ENCODE results near the gene AP3S2. TPM values are rescaled to one million over a fixed set of nuclear protein-coding genes. Genes with fewer than 3 reads are reported as not detected.

AP3S2 gene
- total and polyA plus RNA-seq, 2 of the 8 experiments (the other 6 are each of a cell fraction or from before 2014, with no cell fraction given): 19.2 to 45.4 TPM

GRCh38 chr15:89807689-89808088, 86.1 kb downstream of the AP3S2 start:
- Histone ChIP-seq H3K18ac (ENCODE audit: extremely low read depth, low read length) (no peak overlapping the region), H3K9ac (replicated peaks in 1 of 4; ENCODE audit: extremely low read depth in 1 of 4, low read depth in 3 of 4, low read length in 3 of 4) (no peak overlapping the region), H3K27me3 (replicated peaks in 1 of 4; ENCODE audit: control insufficient read depth in 3 of 4, extremely low read depth in 1 of 4, insufficient read depth in 3 of 4, low read length in 3 of 4) (no peaks in the 10 kb centered on the region), H3K79me2 (ENCODE audit: control insufficient read depth in 1 of 2, insufficient read depth in 2 of 2, low read length in 2 of 2) (no peaks in the 10 kb centered on the region), H4K91ac (replicated peaks; ENCODE audit: insufficient read length, low read length) (no peak overlapping the region), H2BK12ac (ENCODE audit: low read depth, low read length) (no peak overlapping the region), H2BK5ac (ENCODE audit: low read depth, low read length) (no peak overlapping the region), H3K4me2 (ENCODE audit: insufficient read depth in 1 of 2, low read depth in 2 of 2, low read length in 2 of 2) (no peak overlapping the region), H2AK5ac (ENCODE audit: low read depth, low read length) (no peak overlapping the region), H4K5ac (ENCODE audit: insufficient read length, low read depth, low read length) (no peak overlapping the region), H2AFZ (ENCODE audit: low read length) (no peak overlapping the region), H3K4me1 (replicated peaks in 1 of 4; ENCODE audit: control insufficient read depth in 3 of 4, insufficient read depth in 4 of 4, low read length in 3 of 4) (peaks cover 0 to 13% (median 1%) of the 10 kb centered on the region in 4 experiments; a peak in 4 of 7 replicates), H3K23ac (ENCODE audit: insufficient read length) (no peak overlapping the region), H3K23me2 (ENCODE audit: low read depth, low read length) (no peaks in the 10 kb centered on the region), H4K8ac (ENCODE audit: extremely low read depth, insufficient read depth, low read length) (no peak overlapping the region), H3K79me1 (ENCODE audit: low read depth, low read length) (no peaks in the 10 kb centered on the region), H3K4me3 (ENCODE audit: extremely low read depth in 1 of 4, insufficient read depth in 2 of 4, low read depth in 3 of 4, low read length in 4 of 4) (no peak overlapping the region), H2BK120ac (replicated peaks; ENCODE audit: low read depth, low read length) (no peak overlapping the region), H4K20me1 (replicated peaks in 1 of 2; ENCODE audit: control insufficient read depth in 1 of 2, insufficient read depth in 2 of 2, low read length in 2 of 2) (no peaks in the 10 kb centered on the region), H3K36me3 (ENCODE audit: control insufficient read depth in 2 of 4, insufficient read depth in 4 of 4, low read length in 3 of 4) (no peaks in the 10 kb centered on the region), H2BK20ac (ENCODE audit: low read length) (no peak overlapping the region), H3K56ac (replicated peaks; ENCODE audit: insufficient read length, low read depth, low read length) (no peak overlapping the region), H3K4ac (replicated peaks; ENCODE audit: insufficient read length, low read depth, low read length) (no peak overlapping the region), H2BK15ac (ENCODE audit: low read length) (no peak overlapping the region), H3K27ac (ENCODE audit: low read depth, low read length) (no peak overlapping the region), H3K14ac (ENCODE audit: insufficient read length) (no peak overlapping the region), H3K9me3 (ENCODE audit: insufficient read depth in 2 of 2, low read depth in 1 of 2, low read length in 1 of 2) (no peaks in the 10 kb centered on the region)
- no peak for FAIRE-seq
- CTCF ChIA-PET (ENCODE audit: partially characterized antibody): interaction anchor here (1.3 to 2.8 kb wide), 3 partner anchors 10 to 81 kb away, joined by 4 to 11 read pairs (median 5); no protein-coding TSS in a partner anchor
- no peak for DNase-seq (ENCODE audit: low read depth in 1 of 2, low spot score in 2 of 2)
- POLR2A ChIA-PET (ENCODE audit: partially characterized antibody): interaction anchor here (1.4 kb wide), 1 partner anchor 24 kb away, joined by 4 read pairs; no protein-coding TSS in a partner anchor
- WGBS, 2 experiments (ENCODE audit: extremely low coverage in 1 of 2, insufficient coverage in 1 of 2, insufficient read length in 1 of 2, insufficient replicate concordance in 2 of 2, low coverage in 1 of 2, low lambda C conversion rate in 2 of 2, missing lambda C conversion rate in 1 of 2): 88% methylated on average over 6 of the region's 6 CpGs; no CpG with 5 or more reads in 1 of the 2 experiments
- TF ChIP-seq MAFK (IDR thresholded peaks at IDR 0.05; ENCODE audit: low read depth, low read length) (no peak), NRF1 (IDR thresholded peaks at IDR 0.05; ENCODE audit: low read depth, low read length) (no peak), TBP (IDR thresholded peaks at IDR 0.05; ENCODE audit: low read depth, low read length) (no peak), ATF2 (IDR thresholded peaks at IDR 0.05; ENCODE audit: low read length) (no peak), CHD2 (IDR thresholded peaks at IDR 0.05; ENCODE audit: low read length) (no peak), KDM4A (IDR thresholded peaks at IDR 0.05; ENCODE audit: low read depth, low read length, severe bottlenecking) (no peak), SP1 (IDR thresholded peaks at IDR 0.05; ENCODE audit: low read depth, low read length) (no peak), POLR2A (IDR thresholded peaks at IDR 0.05; ENCODE audit: control extremely low read depth in 1 of 2, low read depth in 2 of 2, low read length in 2 of 2) (no peak), SIX5 (IDR thresholded peaks at IDR 0.05; ENCODE audit: low read depth, low read length) (no peak), E2F6 (IDR thresholded peaks at IDR 0.05) (no peak), BRCA1 (IDR thresholded peaks at IDR 0.05; ENCODE audit: low read depth, low read length) (no peak), ZNF274 (IDR thresholded peaks at IDR 0.05; ENCODE audit: borderline replicate concordance, extremely low read depth, low read length) (no peak), CEBPB (IDR thresholded peaks at IDR 0.05; ENCODE audit: low read depth, low read length) (no peak)
